ENCODE results near the gene HSFX4.
"Not testable (repeated sequence)": the region's sequence is repeated elsewhere in the genome, so short reads cannot be mapped to it uniquely, and the experiment has no call there.

The HSFX4 gene, protein sequence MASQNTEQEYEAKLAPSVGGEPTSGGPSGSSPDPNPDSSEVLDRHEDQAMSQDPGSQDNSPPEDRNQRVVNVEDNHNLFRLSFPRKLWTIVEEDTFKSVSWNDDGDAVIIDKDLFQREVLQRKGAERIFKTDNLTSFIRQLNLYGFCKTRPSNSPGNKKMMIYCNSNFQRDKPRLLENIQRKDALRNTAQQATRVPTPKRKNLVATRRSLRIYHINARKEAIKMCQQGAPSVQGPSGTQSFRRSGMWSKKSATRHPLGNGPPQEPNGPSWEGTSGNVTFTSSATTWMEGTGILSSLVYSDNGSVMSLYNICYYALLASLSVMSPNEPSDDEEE

DNA sequence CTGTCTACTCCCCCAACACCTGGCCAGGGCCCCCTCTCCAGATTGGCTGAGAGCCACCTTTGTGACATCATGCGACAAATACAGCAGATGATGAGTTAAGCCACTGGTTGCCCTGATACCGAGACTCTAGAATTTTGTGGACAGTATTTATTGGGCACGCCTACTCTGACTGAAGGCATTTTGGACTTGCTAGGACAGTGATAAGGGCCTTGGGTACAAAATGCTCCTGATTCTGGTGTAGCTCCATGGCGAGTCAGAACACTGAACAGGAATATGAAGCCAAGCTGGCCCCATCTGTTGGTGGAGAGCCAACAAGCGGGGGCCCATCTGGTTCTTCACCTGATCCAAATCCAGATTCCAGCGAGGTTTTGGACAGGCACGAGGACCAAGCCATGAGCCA lies at the start of gene HSFX4:
TSS of gene HSFX4 (plus strand) at position 174 of the 400 bp plus-strand sequence. CDS start at position 246, 72 bp downstream.
- not testable (repeated sequence) for DNase-seq

DNA sequence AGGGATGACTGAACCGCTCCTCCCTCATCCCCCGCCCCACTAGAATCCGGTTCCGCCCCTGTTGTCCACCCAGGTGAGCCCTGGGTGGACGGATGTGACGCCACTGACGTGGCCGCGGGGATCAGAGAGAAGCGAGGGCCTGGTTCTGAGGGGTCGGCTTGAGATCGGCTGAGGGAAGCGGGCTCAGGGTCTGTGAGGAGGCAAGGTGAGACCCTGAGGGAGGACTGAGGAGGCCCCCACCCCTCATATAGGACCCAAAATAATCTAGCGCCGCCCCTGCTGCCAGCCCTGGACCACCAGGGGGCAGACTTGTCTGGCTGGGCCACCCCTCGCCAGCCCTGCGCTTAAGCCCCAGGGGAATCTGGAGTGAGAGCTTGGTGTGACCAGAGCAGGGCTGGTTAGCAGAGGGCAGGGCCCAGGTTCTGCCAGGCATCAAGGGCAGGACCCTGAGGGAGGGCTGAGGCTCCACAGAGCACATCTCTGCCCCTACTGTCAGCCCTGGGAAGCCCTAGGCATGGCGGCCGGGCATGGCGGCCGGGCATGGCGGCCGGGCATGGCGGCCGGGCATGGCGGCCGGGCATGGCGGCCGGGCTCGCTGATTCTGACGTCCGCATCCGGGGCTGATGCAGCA lies 48.2 kb upstream of the HSFX4 start, which contains the start of gene MAGEA8:
TSS of gene MAGEA8 (plus strand) at position 103 of the 631 bp plus-strand sequence. CDS start 3,090 bp downstream, outside the sequence.
- no peak for DNase-seq

DNA sequence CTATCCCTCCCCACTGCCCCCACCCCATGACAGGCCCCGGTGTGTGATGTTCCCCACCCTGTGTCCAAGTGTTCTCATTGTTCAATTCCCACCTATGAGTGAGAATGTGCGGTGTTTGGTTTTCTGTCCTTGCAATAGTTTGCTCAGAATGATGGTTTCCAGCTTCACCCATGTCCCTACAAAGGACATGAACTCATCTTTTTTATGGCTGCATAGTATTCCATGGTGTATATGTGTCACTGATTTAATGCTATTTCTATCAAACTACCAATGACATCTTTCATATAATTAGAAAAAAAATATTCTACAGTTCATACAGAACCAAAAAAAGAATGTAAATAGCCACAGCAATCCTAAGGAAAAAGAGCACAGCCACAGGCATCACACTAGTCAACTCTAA lies 38.5 kb upstream of the HSFX4 start:
- DNase-seq = not testable (repeated sequence)

DNA sequence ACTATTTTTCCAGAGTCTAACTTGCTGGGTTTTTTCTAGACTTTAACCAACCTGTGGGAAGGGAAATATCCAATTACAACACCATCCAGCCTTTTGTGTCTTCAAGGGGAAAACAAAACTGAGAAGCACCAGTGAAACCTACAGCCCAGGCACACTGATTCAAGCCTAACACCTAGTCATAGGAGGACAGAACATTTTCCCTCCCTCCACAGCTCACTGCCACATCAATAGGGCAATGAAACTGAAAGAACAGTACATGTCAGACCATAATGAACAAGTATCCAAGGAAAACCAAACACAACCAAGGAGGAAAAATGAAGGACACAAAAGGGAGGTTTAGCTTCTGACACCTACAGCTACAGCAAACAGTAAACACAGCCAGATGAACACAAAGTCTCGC lies 30.8 kb upstream of the HSFX4 start:
- no peak for DNase-seq

DNA sequence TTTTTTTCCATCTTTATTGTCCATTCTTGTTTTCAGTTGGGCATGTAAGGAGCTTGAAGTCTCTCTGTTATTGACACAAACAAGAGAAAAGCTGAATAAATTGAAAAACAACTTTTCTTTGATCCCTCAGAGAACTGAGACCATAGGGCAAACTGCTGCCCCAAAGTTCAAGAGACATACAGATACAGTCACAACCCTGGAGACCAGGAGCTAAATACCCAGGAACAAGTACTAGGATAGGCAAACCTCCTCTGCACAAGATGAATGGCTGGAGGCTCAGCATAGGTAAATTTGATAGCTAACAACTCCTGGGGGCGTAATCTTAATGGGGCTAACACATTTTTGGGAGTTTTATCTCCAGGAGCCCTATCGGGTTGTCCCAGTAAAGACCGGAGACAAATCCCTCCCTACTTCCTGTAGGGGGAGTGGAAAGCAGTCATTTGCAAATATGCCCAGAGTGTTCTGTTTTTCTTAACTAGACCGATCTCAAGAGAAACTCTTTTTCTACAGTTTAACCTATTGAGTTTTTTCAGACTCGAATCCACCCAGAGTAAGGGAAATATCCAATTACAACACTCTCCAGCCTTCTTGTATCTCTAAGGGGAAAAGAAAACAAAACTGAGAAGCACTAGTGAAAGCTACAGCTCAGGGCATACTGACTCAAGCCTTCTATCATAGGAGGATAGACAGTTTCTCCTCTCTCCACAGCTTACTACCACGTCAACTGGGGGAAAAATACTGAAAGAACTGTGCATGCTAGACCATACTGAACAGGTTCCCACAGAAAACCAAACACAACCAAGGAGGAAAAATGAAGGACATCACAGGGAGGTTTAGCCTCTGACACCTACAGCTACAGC lies 25.3 kb upstream of the HSFX4 start:
- DNase-seq = peak; percentile 1

DNA sequence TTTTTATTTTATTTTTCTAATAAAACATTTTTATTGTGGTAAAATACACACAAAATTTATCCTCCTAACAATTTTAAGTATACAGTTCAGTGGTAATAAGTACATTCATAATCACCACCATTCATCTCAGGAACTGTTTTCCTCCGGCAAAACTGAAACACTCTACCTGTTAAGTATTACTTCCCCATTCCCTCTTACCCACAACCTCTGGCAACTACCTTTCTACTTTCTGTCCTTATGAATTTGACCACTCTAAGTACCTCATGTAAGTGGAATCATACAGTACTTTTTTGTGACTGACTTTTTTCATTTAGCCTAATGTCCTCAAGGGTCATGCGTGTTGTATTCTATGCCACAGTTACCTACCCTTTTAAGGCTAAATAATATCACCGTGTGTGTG lies 21.1 kb upstream of the HSFX4 start:
- no peak for DNase-seq

DNA sequence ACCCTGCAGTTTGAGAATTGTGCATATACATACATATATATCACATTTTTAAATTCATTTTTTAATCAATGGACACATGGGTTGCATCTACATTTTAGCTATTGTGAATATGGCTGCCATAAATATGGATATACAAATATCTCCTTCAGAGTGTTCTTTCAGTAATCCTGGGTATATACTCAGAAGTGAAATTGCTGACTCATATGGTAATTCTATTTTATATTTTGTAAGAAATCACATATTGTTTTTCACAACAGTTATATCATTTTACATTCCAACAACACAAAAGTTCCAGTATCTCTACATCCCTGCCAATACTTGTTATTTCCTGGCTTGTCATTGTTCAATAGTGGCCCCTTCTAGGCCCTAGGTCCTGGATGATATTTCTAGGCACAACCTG lies 20.6 kb upstream of the HSFX4 start:
- DNase-seq = no peak

DNA sequence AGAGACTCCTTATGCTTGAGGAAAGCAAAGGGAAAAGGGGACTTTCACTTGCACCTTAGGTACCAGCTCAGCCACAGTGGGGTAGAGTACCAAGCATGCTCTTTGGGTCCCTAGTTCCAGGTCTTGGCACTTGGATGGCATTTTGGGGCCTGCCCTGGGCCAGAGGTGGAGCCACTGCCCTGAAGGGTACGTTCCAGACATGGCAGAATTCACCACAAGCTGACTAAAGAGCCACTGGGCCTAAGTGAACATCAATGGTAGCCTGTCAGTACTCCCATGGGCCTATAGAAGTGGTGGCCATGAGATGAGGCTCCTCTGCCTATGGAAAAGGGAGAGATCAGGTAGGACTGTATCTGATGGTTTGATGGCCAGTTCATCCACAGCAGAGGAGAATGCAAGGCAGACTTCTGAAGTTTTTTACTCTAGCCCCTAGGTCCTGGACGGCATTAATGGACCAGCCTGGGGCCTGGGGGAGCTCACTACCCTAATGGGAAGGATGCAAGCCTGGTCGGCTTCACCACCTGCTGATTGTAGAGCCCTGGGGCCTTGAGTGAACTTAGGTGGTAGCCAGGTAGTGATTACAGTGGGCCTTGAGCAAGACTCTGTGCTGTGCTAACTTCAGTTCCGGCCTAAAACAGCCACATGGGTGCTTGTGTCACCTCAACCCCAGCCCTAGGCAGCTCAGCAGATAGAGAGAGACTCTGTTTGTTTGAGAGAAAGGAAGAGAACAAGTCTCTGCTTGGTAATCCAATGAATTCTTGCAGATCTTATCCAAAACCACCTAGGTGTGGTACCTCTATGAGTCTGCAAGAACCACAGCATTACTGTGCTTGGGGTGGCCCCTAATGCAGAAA lies 19.8 kb upstream of the HSFX4 start:
- no peak for DNase-seq

DNA sequence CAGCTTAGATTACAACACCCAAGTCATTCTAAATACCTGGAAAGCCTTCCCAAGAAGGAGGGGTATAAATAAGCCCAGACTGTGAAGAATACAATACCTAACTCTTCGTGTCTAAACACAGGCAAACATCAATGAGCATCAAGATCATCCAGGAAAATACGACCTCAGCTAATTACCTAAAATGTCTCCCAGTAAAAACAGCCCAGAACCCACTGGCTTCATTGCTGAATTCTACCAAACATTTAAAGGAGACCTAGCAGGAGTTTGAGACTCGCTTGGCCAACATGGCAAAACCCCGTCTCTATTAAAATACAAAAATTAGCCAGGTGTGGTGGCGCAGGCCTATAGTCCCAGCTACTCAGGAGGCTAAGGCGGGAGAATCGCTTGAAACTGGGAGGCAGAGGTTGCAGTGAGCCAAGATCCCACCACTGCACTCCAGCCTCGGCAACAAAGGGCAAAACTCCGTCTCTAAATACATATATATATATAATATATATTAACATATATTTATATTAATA lies 19.1 kb upstream of the HSFX4 start:
- no peak for DNase-seq

DNA sequence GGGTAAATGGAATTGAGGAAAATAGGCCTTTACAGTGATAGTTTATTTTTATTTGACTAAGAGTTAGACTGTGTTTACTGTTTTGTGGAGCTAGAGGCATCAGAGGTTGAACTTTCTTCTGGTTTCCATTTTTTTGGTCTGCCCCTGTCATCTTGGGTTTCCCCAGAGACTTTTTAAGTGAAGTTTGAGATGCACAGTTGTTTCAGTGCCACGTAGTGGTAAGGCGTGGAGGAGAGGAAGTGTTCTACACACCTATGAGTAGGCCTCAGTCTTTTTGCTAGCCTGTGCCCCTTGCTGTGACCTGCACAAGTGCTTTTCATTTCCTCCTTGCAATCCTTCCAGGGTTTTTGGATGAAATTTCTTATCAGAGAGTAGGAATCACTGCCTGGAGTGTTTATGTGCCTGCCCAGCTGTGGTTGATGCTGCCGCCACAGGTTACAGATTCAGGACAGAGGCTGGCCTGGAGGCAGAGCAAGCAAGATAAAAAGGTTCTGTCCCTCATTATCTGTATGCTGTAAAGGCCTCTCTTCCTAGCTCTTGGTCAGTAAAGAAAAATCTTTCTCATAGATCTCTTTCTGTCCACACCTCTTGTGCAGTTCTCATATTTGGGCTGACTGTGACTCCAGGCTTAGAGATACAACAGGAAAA lies 12.5 kb upstream of the HSFX4 start:
- no peak for DNase-seq

DNA sequence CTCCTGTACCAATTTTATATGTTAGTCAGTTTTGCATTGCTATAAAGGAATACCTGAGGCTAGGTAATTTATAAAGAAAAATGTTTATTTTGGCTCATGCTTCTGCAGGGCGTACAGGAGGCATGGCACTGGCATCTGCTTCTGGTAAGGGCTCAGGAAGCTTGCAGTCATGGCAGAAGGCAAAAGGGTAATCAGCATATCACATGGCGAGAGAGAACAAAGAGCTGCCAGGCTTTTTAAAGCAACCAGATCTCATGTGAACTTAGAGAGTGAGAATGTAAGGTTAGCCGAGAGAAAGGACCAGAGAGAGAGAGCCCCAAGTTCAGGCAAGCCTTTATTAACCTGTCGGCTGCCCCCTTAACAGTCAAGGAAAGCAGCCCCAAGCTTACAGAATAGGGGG lies 5.5 kb upstream of the HSFX4 start:
- DNase-seq = not testable (repeated sequence)

DNA sequence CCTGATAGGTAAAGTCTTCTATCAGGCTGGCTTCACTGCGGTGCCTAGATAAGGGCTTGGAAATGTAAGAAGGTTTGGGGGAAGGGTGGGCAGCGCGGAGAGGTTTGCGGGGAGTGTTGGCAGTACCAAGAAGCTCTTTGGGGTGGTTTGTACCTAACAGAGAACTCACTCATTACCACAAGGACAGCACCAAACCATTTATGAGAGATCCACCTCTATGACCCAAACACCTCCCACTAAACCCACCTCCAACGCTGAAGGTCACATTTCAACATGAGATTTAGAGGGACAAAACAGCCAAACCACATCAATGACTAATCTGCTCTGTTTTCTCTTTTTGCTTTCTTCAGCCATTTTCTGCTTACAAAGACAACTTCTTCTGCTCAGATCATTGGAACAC lies 4.9 kb upstream of the HSFX4 start:
- not testable (repeated sequence) for DNase-seq

DNA sequence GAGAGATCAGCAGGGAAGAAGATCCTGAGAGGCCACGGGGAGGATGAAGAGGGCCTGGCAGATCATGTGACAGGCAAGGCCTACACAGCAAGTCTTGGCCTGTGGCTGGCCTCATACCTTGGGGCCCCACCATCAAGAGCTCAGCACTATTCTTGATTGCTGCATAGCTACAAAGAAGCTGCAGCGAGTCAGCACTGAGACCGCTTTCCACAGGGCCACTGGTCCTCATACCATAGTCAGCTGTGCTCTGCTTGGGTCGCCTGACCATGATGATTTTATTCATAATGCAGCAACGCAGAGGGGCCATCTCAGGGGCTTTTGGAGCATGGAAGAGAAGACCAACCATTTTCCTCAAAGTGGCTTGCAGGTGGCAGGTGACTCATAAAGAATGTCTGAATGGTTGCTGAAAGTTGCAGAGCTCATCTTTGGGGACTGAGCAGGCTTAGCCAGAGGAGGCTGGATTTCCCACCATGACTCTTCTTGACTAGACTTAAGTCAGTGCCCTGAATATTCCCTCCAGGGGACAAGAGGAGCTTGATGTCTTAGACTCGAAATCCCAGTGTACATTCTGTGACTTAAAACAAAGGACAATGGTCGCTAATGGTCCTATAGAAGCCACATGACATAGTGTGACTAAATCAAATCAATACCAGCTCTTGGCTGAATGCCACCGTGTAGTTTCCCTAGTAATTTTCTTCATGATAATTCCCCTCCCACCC lies 2.0 kb upstream of the HSFX4 start:
- not testable (repeated sequence) for DNase-seq

DNA sequence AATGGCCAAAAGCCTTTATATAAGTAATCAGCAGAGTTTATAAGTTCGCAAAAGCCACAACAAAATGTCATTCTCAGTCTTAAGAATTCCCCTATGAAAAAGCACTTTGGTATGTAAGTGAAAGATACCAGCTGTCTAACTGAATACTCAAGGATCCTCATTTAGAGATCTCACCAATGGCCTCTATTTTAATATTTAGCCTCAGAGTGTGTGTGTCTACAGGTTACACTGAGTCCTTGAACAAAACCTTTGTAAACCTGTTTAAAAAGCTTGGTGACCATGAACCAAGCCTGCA lies 1.5 kb upstream of the HSFX4 start:
- DNase-seq = not testable (repeated sequence)

DNA sequence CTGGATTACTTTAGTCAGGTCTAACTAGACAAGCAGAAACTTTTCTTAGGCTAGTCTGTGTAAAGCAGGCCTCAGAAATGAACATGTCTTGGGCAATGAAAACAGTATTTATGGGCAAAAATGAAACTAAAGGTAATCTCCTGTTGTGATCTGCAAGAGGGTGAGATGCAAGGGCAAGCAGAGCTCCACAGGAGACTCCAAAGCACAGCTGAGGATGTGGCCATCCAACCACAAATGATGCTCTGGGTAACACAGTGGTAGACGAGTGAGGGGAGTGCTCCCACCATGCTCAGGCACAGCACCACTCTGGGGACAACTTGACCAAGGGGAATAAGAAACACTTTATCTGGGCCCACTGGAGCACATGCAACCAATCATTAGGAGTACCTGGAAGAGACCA lies 738 bp upstream of the HSFX4 start:
- not testable (repeated sequence) for DNase-seq

DNA sequence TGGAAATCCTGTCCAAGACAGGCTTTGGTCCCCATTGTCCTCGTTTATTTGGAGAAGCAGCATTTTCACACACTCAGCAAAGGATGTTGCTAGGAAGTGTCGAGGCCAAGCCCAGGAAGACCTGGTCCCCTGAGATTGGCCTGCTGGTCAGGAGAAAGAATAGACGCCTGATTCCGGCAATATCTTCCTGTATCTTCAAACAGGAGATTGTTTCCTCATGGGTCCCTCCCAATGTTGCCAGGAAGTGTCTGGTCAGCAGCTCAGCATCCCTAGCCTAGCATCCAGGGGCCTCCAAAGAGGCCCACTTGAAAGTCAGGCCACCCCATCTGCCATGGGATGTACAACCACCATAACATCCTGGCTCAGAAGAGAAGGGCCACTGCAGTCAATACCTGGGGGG lies 2.0 kb downstream of the HSFX4 start:
- not testable (repeated sequence) for DNase-seq

DNA sequence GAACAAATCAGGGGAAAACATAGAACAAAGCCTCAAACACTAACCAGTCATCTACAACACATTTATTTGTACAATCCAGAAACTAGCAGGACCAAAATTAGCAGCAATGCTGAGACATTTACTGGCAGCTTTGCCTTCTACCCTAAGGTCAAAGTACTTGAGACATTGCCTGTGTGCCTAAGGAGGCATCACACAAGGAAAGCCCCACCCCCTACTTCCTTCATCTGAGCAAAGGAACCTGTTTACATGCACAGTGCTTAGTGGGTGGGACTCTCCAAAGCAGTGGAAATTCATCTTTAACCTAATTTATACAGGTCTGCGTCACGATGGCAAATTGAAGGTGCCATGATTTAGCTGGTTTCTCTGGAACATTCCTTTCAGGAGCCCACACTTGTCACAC lies 2.8 kb downstream of the HSFX4 start:
- DNase-seq = not testable (repeated sequence)

DNA sequence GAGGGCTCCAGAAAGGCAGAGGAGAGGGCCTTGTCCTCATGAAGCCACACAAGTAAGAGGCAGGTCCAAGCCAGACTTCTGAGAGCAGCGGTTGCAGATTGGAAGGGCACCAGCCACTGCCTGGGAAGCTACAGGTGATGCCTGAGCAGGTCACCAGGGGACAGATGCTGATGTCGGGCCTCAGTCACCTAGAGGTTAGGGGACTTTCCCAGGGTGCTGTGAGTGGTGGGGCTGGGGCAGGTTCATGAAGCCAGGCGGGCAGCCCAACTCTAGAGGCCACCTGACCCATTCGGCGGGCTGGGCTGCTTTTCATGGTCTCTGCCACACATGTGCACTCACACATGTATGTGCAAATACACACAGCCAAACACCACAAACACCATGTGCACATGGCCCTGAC lies 3.6 kb downstream of the HSFX4 start:
- not testable (repeated sequence) for DNase-seq

DNA sequence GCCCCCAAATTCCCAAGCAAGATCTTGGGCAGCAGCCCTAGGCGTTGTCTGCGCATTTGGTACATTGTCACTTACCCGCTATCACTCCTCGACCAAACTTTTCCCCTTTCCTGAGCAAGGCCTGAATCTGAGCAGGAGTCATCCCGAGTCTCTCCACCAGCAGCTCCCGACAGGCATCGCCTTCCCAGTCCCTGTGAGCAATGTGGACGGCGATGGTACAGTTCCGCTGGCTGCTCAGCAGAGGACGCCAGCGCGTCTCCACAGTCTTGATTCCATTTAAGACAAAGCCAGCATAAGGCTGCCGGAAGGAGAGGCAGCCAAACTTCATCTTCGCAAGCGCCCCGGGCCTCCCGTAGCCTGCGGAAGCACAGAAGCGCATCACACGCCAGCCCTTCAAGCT lies 4.2 kb downstream of the HSFX4 start:
- DNase-seq = not testable (repeated sequence)

DNA sequence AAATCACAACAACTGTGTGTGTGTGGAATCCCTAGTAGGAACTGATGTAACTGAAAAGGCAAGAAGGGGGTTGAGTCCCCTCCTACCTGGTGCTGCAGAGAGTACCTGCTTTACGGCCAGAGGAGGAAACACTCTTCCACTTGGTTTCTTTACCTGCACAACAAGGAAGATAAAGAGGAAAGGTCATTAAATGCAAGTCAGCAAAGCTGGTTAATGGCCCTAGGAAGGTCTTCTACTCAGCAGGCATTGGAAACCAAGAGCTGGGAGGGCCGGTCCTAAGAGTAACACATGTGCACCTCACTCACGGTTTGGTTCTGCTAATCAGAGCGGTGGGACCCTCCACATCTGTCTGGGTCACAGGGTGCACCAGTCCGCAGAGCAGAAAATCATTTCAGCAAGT lies 8.0 kb downstream of the HSFX4 start:
- DNase-seq = not testable (repeated sequence)

DNA sequence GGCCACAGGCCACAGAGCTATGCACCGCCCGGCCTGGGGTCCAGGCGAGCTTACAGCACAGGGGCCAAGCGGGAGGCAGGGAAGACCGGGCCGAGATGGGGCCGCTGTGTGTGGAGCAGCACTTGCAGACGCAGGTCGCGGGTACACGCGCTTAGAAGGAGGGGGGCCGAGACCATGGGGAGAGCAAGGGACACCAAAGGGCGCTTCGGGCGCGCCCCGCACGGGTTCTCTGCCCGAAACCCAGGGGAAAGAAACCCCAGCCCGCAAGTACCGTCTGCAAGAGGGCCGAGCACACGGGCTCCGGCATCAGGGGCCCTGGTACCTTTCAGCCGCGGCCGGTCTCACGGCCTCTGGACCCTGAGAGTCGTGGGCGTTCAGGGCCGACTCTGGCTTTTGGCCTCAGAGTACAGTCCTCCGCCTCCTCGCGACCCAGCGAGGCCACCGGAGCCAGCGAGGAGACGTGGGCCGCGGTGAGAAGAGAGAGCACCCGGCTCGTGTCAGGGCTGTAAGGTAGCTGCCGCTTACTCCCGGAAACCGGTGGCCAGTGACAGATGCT lies 8.6 kb downstream of the HSFX4 start:
- no peak for DNase-seq
